GM23338 (cell line): ENCODE results near the gene RRAS2. TPM values are rescaled to one million over a fixed set of nuclear protein-coding genes. Genes with fewer than 3 reads are reported as not detected.

Source experiments
- ATAC-seq: fragments of 200-7000 bp; cut with Tn5 transposase; 3 replicates; pipeline ENCODE4 v1.9.1; 2020
- DNase-seq: peaks from one replicate; pipeline ENCODE4 v3.0.0-alpha.2; 2015; ENCODE audit warnings: low spot score
- H2AFZ ChIP-seq: fragments of 200-600 bp; sonication (generic); 2 replicates; pipeline ENCODE4 v1.8.0; 2016; ENCODE audit warnings: antibody characterized with exemption, mild to moderate bottlenecking, moderate library complexity
- H3F3A ChIP-seq: fragments of 200-600 bp; sonication (generic); replicated peaks from 2 replicates; pipeline ENCODE4 v1.8.0; 2017; ENCODE audit warnings: antibody characterized with exemption, mixed run types, low read depth
- H3K27ac ChIP-seq: fragments of 200-600 bp; sonication (generic); 2 replicates; pipeline ENCODE4 v1.6.1; 2016; ENCODE audit warnings: low read depth
- H3K27me3 ChIP-seq: fragments of 200-600 bp; sonication (generic); 2 replicates; pipeline ENCODE4 v1.8.0; 2016; ENCODE audit warnings: mild to moderate bottlenecking, mixed run types, moderate library complexity; ENCODE audit not compliant: insufficient read depth
- H3K36me3 ChIP-seq: fragments of 200-600 bp; sonication (generic); 2 replicates; pipeline ENCODE4 v1.8.0; 2016; ENCODE audit warnings: mild to moderate bottlenecking; ENCODE audit not compliant: insufficient read depth
- H3K4me1 ChIP-seq: fragments of 200-600 bp; sonication (generic); 2 replicates; pipeline ENCODE4 v1.8.0; 2016; ENCODE audit warnings: mild to moderate bottlenecking, moderate library complexity; ENCODE audit not compliant: insufficient read depth
- H3K4me2 ChIP-seq: fragments of 200-600 bp; sonication (generic); 2 replicates; pipeline ENCODE4 v1.7.1; 2017; ENCODE audit warnings: mixed run types
- H3K4me3 ChIP-seq: fragments of 200-600 bp; sonication (generic); 2 replicates; pipeline ENCODE4 v1.6.1; 2016; ENCODE audit warnings: mixed run types
- H3K79me2 ChIP-seq: fragments of 200-600 bp; sonication (generic); replicated peaks from 2 replicates; pipeline ENCODE4 v1.8.0; 2017; ENCODE audit warnings: mild to moderate bottlenecking; ENCODE audit not compliant: insufficient read depth
- H3K9me2 ChIP-seq: fragments of 200-600 bp; sonication (generic); 2 replicates; pipeline ENCODE4 v1.8.0; 2017; ENCODE audit not compliant: insufficient read depth
- H4K20me1 ChIP-seq: fragments of 200-600 bp; sonication (generic); replicated peaks from 2 replicates; pipeline ENCODE4 v1.8.0; 2017; ENCODE audit warnings: mild to moderate bottlenecking; ENCODE audit not compliant: insufficient read depth
- H3K27ac Mint-ChIP-seq: 2 replicates; pipeline ENCODE4 v1.8.0; 2020; ENCODE audit warnings: inconsistent platforms, mild to moderate bottlenecking, moderate library complexity, mixed read lengths
- H3K27me3 Mint-ChIP-seq: 3 replicates; pipeline ENCODE4 v1.8.0; 2022; ENCODE audit warnings: low read depth, mild to moderate bottlenecking, moderate library complexity, mixed read lengths, inconsistent platforms; ENCODE audit not compliant: insufficient read depth, poor library complexity
- H3K36me3 Mint-ChIP-seq: 3 replicates; pipeline ENCODE4 v1.8.0; 2021; ENCODE audit warnings: low read depth, mild to moderate bottlenecking, inconsistent platforms, moderate library complexity, mixed read lengths
- H3K4me1 Mint-ChIP-seq: 3 replicates; pipeline ENCODE4 v1.8.0; 2020; ENCODE audit warnings: mild to moderate bottlenecking, inconsistent platforms, mixed read lengths
- H3K4me3 Mint-ChIP-seq: 3 replicates; pipeline ENCODE4 v1.8.0; 2021; ENCODE audit warnings: moderate library complexity, mild to moderate bottlenecking, inconsistent platforms, mixed read lengths
- H3K9me3 Mint-ChIP-seq: 3 replicates; pipeline ENCODE4 v1.8.0; 2020; ENCODE audit warnings: moderate library complexity, mild to moderate bottlenecking, inconsistent platforms, mixed read lengths
- EZH2 ChIP-seq: fragments of 200-600 bp; sonication (generic); IDR thresholded peaks from one replicate; pipeline ENCODE4 v1.8.0; 2017; ENCODE audit warnings: antibody characterized with exemption, mild to moderate bottlenecking, low read depth; ENCODE audit not compliant: unreplicated experiment
- NANOG ChIP-seq: IDR thresholded peaks from 2 replicates; pipeline ENCODE4 v1.6.1; 2016; ENCODE audit warnings: antibody characterized with exemption, borderline replicate concordance
- POLR2AphosphoS5 ChIP-seq: IDR thresholded peaks from 2 replicates; pipeline ENCODE4 v1.6.1; 2016; ENCODE audit warnings: antibody characterized with exemption, low read depth
- ZNF114 ChIP-seq: fragments of 250-450 bp; sonication (Bioruptor Pico); IDR thresholded peaks from 2 replicates; pipeline ENCODE4 v1.5.0; 2020; ENCODE audit warnings: mild to moderate bottlenecking, moderate library complexity
- ZNF331 ChIP-seq: fragments of 250-450 bp; sonication (Bioruptor Pico); IDR thresholded peaks from 2 replicates; pipeline ENCODE4 v1.5.0; 2020; ENCODE audit warnings: low read depth, mild to moderate bottlenecking, moderate library complexity
- polyA plus RNA-seq: library from polyadenylated mRNA; unstranded; fragments of >200 nt; fragmentation: Nextera tagmentation; extraction: Ambion mirVana; gene quantifications from 2 replicates; pipeline ENCODE4 v1.2.1, GENCODE V29; 2016
- total RNA-seq: library from RNA; depleted of rRNA; stranded (reverse); fragments of >200 nt; shearing (Covaris generic); gene quantifications from 2 replicates; pipeline ENCODE4 v1.2.3, GENCODE V29; 2014
- TF ChIP-seq, protein P1 (sequence below): IDR thresholded peaks from one replicate; pipeline ENCODE4 v1.6.1; 2018; ENCODE audit warnings: antibody characterized with exemption; ENCODE audit not compliant: unreplicated experiment
- TF ChIP-seq, protein P2 (sequence below): IDR thresholded peaks from 2 replicates; pipeline ENCODE4 v1.6.1; 2016; ENCODE audit warnings: antibody characterized with exemption
- TF ChIP-seq, protein P3 (sequence below), 2 experiments: fragments of 200-600 bp in 1 of 2; sonication (generic) in 1 of 2; conservative IDR thresholded peaks; 2 replicates each; pipeline versions ENCODE4 v1.5.1 to v1.6.1; 2016 to 2017; ENCODE audit warnings: antibody characterized with exemption in 2 of 2, low read depth in 2 of 2, mild to moderate bottlenecking in 2 of 2, moderate library complexity in 1 of 2

RRAS2 gene
- total and polyA plus RNA-seq, 2 experiments from 2014 or later, result 196 to 293 TPM

DNA sequence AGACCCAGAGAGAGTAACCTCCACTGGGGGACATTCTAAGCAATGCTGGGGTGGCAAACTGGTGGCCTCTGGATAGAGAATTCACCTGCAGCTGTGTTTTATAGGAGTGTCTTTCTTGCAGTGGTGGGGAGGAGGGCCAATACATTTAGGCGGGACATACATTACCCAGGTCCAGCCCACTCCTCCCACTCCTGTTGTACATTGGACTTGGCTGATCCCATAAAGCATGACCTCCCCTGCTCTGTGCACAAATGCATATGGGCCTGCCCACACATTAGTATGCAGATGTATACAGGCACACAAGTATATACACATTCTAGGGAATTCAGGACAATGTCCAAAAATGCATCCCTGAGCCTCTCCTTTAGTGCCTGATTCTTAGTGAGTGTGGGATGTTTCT is 99.1 kb downstream of the RRAS2 start:
- peaks cover 24% of the 10 kb centered on the region for H3K9me3 Mint-ChIP-seq
- Histone ChIP-seq H3K27me3 (no peaks in the 10 kb centered on the region), H3K4me1 (no peaks in the 10 kb centered on the region), H3K4me2 (no peak overlapping the region), H3K27ac (no peak overlapping the region), H3K4me3 (no peak overlapping the region), H3K36me3 (no peaks in the 10 kb centered on the region; the same call in 1 of the 2 replicates), H2AFZ (no peak overlapping the region), H4K20me1 (peaks cover 5% of the 10 kb centered on the region; the same call in 1 of the 2 replicates), H3F3A (peaks cover 11% of the 10 kb centered on the region), H3K79me2 (no peaks in the 10 kb centered on the region), H3K9me2 (peaks cover 18% of the 10 kb centered on the region)
- H3K4me1 Mint-ChIP-seq, result no peaks in the 10 kb centered on the region
- H3K27me3 Mint-ChIP-seq, result peaks cover 24% of the 10 kb centered on the region
- H3K36me3 Mint-ChIP-seq, result peaks cover 24% of the 10 kb centered on the region
- DNase-seq (no peak), ATAC-seq (no peak)
- no peak overlapping the region for H3K4me3 Mint-ChIP-seq
- TF ChIP-seq POLR2AphosphoS5 (peak; percentile 22; the same call in 1 of the 2 replicates), EZH2 (no peak)
- no peak overlapping the region for H3K27ac Mint-ChIP-seq

- H3K4me1 Mint-ChIP-seq, result no peaks in the 10 kb centered on the region
- DNase-seq, result peak; percentile 35
- peaks cover 18% of the 10 kb centered on the region for H3K36me3 Mint-ChIP-seq
- H3K4me1 ChIP-seq, result no peaks in the 10 kb centered on the region
- H3K27me3 ChIP-seq, result no peaks in the 10 kb centered on the region
- H3K27me3 Mint-ChIP-seq, result peaks cover 26% of the 10 kb centered on the region
- ATAC-seq, result peak; percentile 39
- H3K9me3 Mint-ChIP-seq, result peaks cover 19% of the 10 kb centered on the region
- peaks cover 6% of the 10 kb centered on the region; the same call in 1 of the 2 replicates for H3F3A ChIP-seq
- no peak overlapping the region for H3K27ac ChIP-seq
- no peaks in the 10 kb centered on the region for H3K79me2 ChIP-seq
- no peak overlapping the region for H3K4me2 ChIP-seq
- H3K27ac Mint-ChIP-seq, result no peak overlapping the region
- H3K4me3 ChIP-seq, result no peak overlapping the region
- TF ChIP-seq NANOG (no peak), EZH2 (no peak), ZNF331 (CRISPR knock-in tag) (no peak), ZNF114 (CRISPR knock-in tag) (no peak), POLR2AphosphoS5 (no peak)
- TF ChIP-seq, protein P1, sequence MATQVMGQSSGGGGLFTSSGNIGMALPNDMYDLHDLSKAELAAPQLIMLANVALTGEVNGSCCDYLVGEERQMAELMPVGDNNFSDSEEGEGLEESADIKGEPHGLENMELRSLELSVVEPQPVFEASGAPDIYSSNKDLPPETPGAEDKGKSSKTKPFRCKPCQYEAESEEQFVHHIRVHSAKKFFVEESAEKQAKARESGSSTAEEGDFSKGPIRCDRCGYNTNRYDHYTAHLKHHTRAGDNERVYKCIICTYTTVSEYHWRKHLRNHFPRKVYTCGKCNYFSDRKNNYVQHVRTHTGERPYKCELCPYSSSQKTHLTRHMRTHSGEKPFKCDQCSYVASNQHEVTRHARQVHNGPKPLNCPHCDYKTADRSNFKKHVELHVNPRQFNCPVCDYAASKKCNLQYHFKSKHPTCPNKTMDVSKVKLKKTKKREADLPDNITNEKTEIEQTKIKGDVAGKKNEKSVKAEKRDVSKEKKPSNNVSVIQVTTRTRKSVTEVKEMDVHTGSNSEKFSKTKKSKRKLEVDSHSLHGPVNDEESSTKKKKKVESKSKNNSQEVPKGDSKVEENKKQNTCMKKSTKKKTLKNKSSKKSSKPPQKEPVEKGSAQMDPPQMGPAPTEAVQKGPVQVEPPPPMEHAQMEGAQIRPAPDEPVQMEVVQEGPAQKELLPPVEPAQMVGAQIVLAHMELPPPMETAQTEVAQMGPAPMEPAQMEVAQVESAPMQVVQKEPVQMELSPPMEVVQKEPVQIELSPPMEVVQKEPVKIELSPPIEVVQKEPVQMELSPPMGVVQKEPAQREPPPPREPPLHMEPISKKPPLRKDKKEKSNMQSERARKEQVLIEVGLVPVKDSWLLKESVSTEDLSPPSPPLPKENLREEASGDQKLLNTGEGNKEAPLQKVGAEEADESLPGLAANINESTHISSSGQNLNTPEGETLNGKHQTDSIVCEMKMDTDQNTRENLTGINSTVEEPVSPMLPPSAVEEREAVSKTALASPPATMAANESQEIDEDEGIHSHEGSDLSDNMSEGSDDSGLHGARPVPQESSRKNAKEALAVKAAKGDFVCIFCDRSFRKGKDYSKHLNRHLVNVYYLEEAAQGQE, result no peak
- TF ChIP-seq, protein P2, sequence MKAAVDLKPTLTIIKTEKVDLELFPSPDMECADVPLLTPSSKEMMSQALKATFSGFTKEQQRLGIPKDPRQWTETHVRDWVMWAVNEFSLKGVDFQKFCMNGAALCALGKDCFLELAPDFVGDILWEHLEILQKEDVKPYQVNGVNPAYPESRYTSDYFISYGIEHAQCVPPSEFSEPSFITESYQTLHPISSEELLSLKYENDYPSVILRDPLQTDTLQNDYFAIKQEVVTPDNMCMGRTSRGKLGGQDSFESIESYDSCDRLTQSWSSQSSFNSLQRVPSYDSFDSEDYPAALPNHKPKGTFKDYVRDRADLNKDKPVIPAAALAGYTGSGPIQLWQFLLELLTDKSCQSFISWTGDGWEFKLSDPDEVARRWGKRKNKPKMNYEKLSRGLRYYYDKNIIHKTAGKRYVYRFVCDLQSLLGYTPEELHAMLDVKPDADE, result no peak
- TF ChIP-seq, protein P3, sequence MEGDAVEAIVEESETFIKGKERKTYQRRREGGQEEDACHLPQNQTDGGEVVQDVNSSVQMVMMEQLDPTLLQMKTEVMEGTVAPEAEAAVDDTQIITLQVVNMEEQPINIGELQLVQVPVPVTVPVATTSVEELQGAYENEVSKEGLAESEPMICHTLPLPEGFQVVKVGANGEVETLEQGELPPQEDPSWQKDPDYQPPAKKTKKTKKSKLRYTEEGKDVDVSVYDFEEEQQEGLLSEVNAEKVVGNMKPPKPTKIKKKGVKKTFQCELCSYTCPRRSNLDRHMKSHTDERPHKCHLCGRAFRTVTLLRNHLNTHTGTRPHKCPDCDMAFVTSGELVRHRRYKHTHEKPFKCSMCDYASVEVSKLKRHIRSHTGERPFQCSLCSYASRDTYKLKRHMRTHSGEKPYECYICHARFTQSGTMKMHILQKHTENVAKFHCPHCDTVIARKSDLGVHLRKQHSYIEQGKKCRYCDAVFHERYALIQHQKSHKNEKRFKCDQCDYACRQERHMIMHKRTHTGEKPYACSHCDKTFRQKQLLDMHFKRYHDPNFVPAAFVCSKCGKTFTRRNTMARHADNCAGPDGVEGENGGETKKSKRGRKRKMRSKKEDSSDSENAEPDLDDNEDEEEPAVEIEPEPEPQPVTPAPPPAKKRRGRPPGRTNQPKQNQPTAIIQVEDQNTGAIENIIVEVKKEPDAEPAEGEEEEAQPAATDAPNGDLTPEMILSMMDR (conservative IDR thresholded peaks at IDR 0.05; ENCODE audit: low read depth in 2 of 2), result peak; percentile 30 to 53; a peak in 3 of 4 replicates
- H3K4me3 Mint-ChIP-seq, result no peak overlapping the region
- no peak overlapping the region for H2AFZ ChIP-seq
- peaks cover 5% of the 10 kb centered on the region; the same call in 1 of the 2 replicates for H4K20me1 ChIP-seq
- no peaks in the 10 kb centered on the region; the same call in 1 of the 2 replicates for H3K36me3 ChIP-seq
- peaks cover 18% of the 10 kb centered on the region for H3K9me2 ChIP-seq
These were observed 99.7 kb downstream of the RRAS2 start for GRCh38 chr11:14259186-14259784.
